Fibroblast of the aortic adventitia (primary cell): Measurements from ENCODE around the gene TUT1. TPM values are rescaled to one million over a fixed set of nuclear protein-coding genes. Genes with fewer than 3 reads are reported as not detected.

Experiments
- DNase-seq: peaks from one replicate; pipeline ENCODE4 v3.0.0-alpha.2; 2010; ENCODE audit warnings: low read depth
- H3K4me3 ChIP-seq: 2 replicates; pipeline ENCODE4 v1.5.1; 2011; ENCODE audit warnings: low read depth, mild to moderate bottlenecking, control low read depth, low read length, moderate library complexity
- small RNA-seq: library from RNA; depleted of rRNA; stranded (forward); fragments of <200 nt; gene quantifications from one replicate; pipeline ENCODE3, GENCODE V24; 2012
- total RNA-seq: library from RNA; depleted of rRNA; stranded (reverse); fragments of >200 nt; gene quantifications from 2 replicates; pipeline ENCODE4 v1.2.3, GENCODE V29; 2012; ENCODE audit warnings: low replicate concordance
- TF ChIP-seq, protein P1 (sequence below): IDR thresholded peaks from 2 replicates; pipeline ENCODE4 v1.5.1; 2011; ENCODE audit warnings: mild to moderate bottlenecking, low read length, control low read depth, inconsistent platforms; ENCODE audit not compliant: insufficient read depth

TUT1 gene
- total RNA-seq, 1 donor = 4.5 TPM

DNA sequence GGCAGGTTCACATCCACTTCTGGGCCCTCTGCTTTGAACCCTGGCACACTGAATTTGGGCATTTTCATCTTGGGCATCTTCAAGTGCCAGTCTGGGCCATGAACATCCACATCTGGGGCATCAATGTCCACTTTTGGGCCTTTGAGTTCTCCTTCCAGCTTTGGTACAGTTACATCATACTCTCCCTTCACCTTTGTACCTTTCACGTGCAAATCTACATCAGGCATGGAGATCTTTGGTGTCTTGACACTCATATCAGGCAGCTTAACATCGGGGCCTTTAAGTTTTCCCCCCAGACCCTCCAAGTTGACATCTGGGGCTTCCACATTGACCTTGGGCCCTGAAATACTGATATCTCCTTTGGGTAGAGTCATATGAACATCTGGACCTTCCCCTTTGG lies 59.2 kb downstream of the TUT1 start:
- TF ChIP-seq, protein P1, sequence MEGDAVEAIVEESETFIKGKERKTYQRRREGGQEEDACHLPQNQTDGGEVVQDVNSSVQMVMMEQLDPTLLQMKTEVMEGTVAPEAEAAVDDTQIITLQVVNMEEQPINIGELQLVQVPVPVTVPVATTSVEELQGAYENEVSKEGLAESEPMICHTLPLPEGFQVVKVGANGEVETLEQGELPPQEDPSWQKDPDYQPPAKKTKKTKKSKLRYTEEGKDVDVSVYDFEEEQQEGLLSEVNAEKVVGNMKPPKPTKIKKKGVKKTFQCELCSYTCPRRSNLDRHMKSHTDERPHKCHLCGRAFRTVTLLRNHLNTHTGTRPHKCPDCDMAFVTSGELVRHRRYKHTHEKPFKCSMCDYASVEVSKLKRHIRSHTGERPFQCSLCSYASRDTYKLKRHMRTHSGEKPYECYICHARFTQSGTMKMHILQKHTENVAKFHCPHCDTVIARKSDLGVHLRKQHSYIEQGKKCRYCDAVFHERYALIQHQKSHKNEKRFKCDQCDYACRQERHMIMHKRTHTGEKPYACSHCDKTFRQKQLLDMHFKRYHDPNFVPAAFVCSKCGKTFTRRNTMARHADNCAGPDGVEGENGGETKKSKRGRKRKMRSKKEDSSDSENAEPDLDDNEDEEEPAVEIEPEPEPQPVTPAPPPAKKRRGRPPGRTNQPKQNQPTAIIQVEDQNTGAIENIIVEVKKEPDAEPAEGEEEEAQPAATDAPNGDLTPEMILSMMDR = no peak
- H3K4me3 ChIP-seq = no peak overlapping the region
- DNase-seq = no peak

Small RNA genes lying within 50 kb of the gene (small RNA-seq; reads per million reads assigned to genes)
- gene AP001458.1 (not detected), gene EEF1G (not detected), gene MIR6747 (not detected)

Other genes starting within 250 kb of the TUT1 start
- gene SCGB1A1, start 172.5 kb downstream of the TUT1 start, total RNA-seq = not detected in 2 replicates
- gene AHNAK, start 44.7 kb downstream of the TUT1 start, total RNA-seq = 737 and 1,851 TPM in 2 replicates
- gene EEF1G, start 17.6 kb downstream of the TUT1 start, total RNA-seq = 1,443 and 1,493 TPM in 2 replicates
- gene MTA2, start 10.3 kb upstream of the TUT1 start, total RNA-seq = 46.2 and 110 TPM in 2 replicates
- gene EML3, start 21.3 kb upstream of the TUT1 start, total RNA-seq = 22.3 and 61.7 TPM in 2 replicates
- 4.6 and 26.4 TPM in 2 replicates for gene ROM1, start 21.7 kb upstream of the TUT1 start, total RNA-seq
- gene B3GAT3, start 30.5 kb upstream of the TUT1 start, total RNA-seq = 14.1 and 18.7 TPM in 2 replicates
- gene GANAB, start 55.1 kb upstream of the TUT1 start, total RNA-seq = 203 and 208 TPM in 2 replicates
- 20.9 and 21.8 TPM in 2 replicates for gene INTS5, start 61.8 kb upstream of the TUT1 start, total RNA-seq
- gene C11orf98, start 73.7 kb upstream of the TUT1 start, total RNA-seq = 14.2 and 48.2 TPM in 2 replicates
- gene CSKMT, start 73.8 kb upstream of the TUT1 start, total RNA-seq = 9.8 and 10.8 TPM in 2 replicates
- 6.8 and 31.3 TPM in 2 replicates for gene UQCC3, start 80.2 kb upstream of the TUT1 start, total RNA-seq
- gene LBHD1, start 80.7 kb upstream of the TUT1 start, total RNA-seq = 4.2 and 4.5 TPM in 2 replicates
- gene UBXN1, start 87.5 kb upstream of the TUT1 start, total RNA-seq = 70.7 and 840 TPM in 2 replicates
- 39.0 and 62.0 TPM in 2 replicates for gene LRRN4CL, start 98.0 kb upstream of the TUT1 start, total RNA-seq
- gene BSCL2, start 115.9 kb upstream of the TUT1 start, total RNA-seq = 34.4 and 43.5 TPM in 2 replicates
- gene GNG3, start 116.2 kb upstream of the TUT1 start, total RNA-seq = not detected in 2 replicates
- 10.4 and 16.7 TPM in 2 replicates for gene HNRNPUL2, start 135.9 kb upstream of the TUT1 start, total RNA-seq
- 20.3 and 40.1 TPM in 2 replicates for gene TTC9C, start 137.0 kb upstream of the TUT1 start, total RNA-seq
- 4.2 and 13.4 TPM in 2 replicates for gene ZBTB3, start 162.6 kb upstream of the TUT1 start, total RNA-seq
- 17.0 and 76.5 TPM in 2 replicates for gene POLR2G, start 170.1 kb upstream of the TUT1 start, total RNA-seq
- gene TAF6L, start 179.9 kb upstream of the TUT1 start, total RNA-seq = 15.6 and 42.9 TPM in 2 replicates
- 39.4 and 54.7 TPM in 2 replicates for gene TMEM179B, start 195.9 kb upstream of the TUT1 start, total RNA-seq
- gene TMEM223, start 200.5 kb upstream of the TUT1 start, total RNA-seq = 4.5 and 14.7 TPM in 2 replicates
- 27.8 and 77.6 TPM in 2 replicates for gene NXF1, start 213.9 kb upstream of the TUT1 start, total RNA-seq
- gene STX5, start 240.5 kb upstream of the TUT1 start, total RNA-seq = 20.4 and 42.8 TPM in 2 replicates
- gene TEX54, start 241.3 kb upstream of the TUT1 start, total RNA-seq = 0.54 TPM in 1 of 2 replicates, not detected in the other
- 29.5 and 29.8 TPM in 2 replicates for gene WDR74, start 248.1 kb upstream of the TUT1 start, total RNA-seq